GM19099 (cell line): ENCODE results near the gene GPRASP3.

Experiments
- POLR2A ChIP-seq: IDR thresholded peaks from 3 replicates; pipeline ENCODE4 v1.6.1; 2011; ENCODE audit warnings: low read depth; ENCODE audit not compliant: insufficient read length; ENCODE audit errors: extremely low read depth

GPRASP3 gene, protein sequence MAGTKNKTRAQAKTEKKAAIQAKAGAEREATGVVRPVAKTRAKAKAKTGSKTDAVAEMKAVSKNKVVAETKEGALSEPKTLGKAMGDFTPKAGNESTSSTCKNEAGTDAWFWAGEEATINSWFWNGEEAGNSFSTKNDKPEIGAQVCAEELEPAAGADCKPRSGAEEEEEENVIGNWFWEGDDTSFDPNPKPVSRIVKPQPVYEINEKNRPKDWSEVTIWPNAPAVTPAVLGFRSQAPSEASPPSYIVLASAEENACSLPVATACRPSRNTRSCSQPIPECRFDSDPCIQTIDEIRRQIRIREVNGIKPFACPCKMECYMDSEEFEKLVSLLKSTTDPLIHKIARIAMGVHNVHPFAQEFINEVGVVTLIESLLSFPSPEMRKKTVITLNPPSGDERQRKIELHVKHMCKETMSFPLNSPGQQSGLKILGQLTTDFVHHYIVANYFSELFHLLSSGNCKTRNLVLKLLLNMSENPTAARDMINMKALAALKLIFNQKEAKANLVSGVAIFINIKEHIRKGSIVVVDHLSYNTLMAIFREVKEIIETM

DNA sequence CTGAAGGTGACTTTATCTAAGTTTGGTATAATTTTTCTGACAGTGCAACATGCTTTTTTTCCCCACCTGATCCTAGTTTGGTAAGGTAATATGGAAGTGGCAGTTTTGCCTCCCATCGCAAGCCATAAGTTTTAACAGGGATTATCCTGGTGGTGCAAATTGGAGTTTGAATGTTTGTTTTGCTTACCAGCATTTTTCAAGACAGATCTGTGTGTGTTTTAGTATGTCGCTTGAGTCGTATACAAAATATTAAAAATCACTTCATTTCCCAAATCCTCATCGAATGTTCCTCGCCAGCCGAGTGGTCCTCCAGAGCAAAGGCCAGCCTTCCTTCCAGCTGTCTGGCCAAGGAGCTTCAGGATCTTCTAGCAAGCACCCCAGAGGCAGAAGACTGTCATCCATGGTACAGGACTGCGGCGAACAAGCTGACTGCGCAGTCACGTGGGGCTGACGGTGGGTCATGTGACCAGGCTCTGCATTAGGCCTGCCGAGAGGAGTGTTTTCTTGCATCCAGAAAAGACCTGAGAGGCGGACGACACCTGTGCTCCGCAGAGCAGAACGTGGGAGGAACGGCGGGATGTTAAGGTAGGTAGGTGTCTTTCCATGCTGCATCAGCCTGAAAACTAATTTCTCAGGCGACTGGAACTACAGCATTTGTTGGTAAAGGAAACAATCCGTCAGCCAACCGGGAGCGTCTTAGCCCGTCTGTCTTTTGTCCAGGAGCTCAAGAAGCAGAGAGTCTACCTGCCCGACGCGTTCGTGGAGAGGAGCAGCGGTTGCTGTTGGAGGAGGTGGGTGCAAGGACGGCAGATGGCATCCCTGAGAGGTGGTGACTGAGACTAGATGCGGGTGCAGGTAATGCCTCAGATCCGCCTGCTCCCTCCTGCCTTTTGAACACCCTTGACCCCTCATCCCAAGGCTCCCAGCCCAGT, at the start of gene GPRASP3:
GPRASP3 (plus strand) TSS at position 507 of the 932 bp plus-strand sequence. CDS start 28,253 bp downstream, outside the sequence.
- no peak for TF ChIP-seq POLR2A

- TF ChIP-seq POLR2A, result no peak
These were observed 47.7 kb upstream of the GPRASP3 start for GRCh38 chrX:102672856-102673255.

GRCh38 chrX:102684772-102685520, 35.6 kb upstream of the GPRASP3 start:
- no peak for TF ChIP-seq POLR2A

GRCh38 chrX:102694749-102695148, 25.8 kb upstream of the GPRASP3 start:
- no peak for TF ChIP-seq POLR2A

GRCh38 chrX:102696306-102696705, 24.2 kb upstream of the GPRASP3 start:
- no peak for TF ChIP-seq POLR2A

DNA sequence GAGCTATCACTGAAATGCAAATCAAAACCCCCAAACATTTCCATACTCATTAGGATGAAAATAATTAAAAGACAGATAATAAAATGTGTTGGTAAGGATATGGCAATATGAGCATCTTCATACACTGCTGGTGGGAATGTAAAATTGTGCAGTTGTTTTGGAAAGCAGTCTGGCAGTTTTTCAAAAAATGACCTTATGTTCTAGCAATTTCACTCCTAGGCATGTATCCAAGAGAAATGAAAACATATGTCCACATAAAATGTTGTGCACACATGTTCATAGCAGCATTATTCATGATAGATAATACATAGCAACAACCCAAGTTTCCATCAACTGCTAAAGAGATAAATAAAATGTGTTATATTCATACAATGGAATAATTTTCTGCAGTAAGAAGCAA, 23.0 kb upstream of the GPRASP3 start:
- TF ChIP-seq POLR2A, result no peak

DNA sequence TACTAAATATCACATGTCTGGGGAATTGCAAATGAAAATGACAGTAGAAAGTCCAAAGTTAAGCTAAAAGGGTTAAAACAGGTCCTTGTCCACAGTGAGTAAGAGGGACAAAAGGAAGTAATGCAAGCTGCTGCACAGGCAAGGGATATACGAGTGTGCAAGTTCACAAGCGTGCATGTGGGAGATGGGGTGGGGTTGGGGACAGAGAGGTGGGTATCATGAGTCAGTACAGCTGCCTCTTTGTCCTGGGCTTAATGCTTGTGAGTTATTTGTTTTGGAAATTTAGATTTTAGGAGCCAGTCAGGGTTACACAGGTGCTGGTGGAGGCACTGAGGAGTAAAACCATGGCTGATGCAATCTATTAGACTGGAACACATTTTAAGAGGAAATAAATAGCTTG, 11.6 kb upstream of the GPRASP3 start:
- TF ChIP-seq POLR2A, result no peak

GRCh38 chrX:102711872-102712215, 8.7 kb upstream of the GPRASP3 start:
- TF ChIP-seq POLR2A, result no peak

- no peak for TF ChIP-seq POLR2A
These were observed 8.2 kb upstream of the GPRASP3 start, which contains the start of gene GPRASP2 for GRCh38 chrX:102712216-102712966. Gene GPRASP2, plus strand, starts transcription at chrX:102712448. Its CDS starts 2,422 bp downstream, at chrX:102714870.

DNA sequence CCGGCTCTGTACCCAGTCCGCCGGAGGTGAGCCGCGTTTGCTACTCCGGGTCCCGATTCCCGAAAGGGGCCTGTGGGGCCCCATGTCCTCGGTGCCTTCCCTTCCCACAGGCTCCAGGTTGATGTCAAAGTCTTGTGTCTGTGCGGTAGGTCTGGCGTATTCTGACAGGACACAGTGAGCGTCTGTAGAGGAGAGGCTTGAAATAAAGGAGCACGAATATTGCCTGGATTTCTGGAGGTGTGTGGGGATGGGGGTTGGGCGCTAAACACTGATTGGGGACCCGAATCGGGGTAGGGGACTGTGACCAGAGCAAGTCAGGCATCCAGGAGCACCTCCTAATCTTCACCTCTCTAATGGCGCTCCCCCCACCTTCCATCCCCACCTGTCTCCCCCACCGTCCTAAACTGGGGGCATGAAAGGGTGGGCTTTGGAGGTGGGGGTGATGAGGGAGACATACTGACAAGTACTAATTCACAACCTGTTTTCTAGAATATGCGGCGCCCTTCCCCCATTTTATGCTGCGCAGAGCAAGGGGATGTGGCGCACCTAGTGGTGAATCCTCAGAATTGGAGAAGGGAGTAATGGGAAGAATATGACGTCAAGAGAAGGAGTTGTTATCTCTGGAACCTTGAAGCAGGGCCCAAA, 7.4 kb upstream of the GPRASP3 start:
- no peak for TF ChIP-seq POLR2A

- TF ChIP-seq POLR2A, result no peak
These were observed 5.5 kb upstream of the GPRASP3 start for GRCh38 chrX:102714994-102715393.

DNA sequence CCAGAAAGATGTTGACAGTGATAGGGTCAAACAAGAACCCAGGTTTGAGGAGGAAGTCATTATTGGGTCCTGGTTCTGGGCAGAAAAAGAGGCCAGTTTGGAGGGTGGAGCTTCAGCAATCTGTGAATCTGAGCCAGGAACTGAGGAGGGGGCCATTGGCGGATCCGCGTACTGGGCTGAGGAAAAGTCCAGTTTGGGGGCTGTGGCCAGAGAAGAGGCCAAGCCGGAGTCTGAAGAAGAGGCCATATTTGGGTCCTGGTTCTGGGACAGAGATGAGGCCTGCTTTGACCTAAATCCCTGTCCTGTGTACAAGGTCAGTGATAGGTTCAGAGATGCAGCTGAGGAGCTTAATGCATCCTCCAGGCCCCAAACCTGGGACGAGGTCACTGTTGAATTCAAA, 4.6 kb upstream of the GPRASP3 start:
- TF ChIP-seq POLR2A, result no peak

DNA sequence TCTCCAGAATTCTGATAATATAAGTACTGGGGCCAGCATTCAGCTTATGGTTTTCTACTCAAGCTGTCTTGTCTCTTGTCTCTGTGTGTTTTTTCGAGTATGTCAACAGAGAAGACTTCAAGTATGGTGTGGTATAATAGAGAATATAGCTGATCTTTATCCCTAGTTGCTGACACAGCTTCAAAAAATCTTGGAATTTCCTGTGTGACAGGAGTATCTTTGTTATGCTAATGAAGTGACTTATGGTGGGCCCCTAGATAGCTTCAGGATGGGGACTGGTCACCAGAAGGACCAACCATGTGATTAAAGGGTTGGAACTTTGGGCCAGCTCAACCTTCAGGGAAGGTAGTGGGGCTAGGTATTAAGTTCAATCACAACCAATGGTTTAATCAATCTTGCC, 2.9 kb downstream of the GPRASP3 start:
- TF ChIP-seq POLR2A, result no peak

DNA sequence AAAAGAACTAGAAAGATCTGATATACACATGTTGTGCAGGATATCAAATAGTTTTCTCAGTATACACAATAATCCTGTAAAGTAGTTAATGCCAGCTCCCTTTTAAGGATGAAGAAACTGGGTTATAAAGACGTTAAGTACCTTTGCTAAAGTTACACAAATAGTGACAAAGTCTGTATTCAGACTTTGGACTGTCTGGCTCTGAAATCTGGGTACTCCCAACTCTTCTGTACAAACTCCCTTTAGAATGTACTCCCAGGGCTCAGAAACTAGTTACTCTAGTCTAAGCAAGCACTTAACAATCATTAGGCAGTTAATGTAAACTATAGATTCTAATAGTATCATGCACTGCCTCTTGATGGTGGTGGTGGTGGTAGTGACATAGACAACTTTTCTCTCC, 7.2 kb downstream of the GPRASP3 start:
- TF ChIP-seq POLR2A, result no peak

DNA sequence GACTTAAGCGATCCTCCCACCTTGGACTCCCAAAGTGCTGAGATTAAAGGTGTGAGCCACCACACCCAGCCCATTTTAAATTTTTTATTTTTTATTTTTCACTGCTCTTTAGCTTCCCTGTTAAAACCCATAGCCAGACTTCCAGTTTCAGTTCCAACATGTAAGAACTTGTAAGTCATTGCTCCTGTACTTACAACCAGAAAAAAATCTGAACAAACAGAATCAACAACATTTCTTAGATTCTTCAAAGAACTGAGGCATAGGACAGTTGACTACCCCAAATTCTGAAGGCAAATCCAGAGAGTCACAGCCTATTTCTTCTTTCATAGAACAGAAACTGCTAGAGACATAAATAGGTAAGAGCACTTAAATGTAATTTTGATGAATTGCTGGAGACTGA, 8.1 kb downstream of the GPRASP3 start:
- no peak for TF ChIP-seq POLR2A
